Measurements from ENCODE around the gene MSH5. TPM values are rescaled to one million over a fixed set of nuclear protein-coding genes. Genes with fewer than 3 reads are reported as not detected.
A peak's percentile ranks its signal among the peaks of the same experiment; 100 is the strongest.

Gene MSH5
- total RNA-seq, 1 experiment from 2014 or later, result 22.4 TPM

- Mint-ChIP-seq H3K4me3 (no peak overlapping the region), H3K4me1 (peaks cover 6 to 11% of the 10 kb centered on the region in 2 experiments)
- no CpG with 5 or more reads among the region's 25 CpGs for WGBS (ENCODE audit: extremely low coverage, insufficient read length, low lambda C conversion rate)
These were observed 15.7 kb upstream of the MSH5 start for GRCh38 chr6:31723980-31724691.

More at GRCh38 chr6:31723980-31724691, 15.7 kb upstream of the MSH5 start:
- Mint-ChIP-seq H3K27ac (peak overlapping the region in 1 of 3 experiments; percentile 66; a peak in 2 of 7 replicates), H3K9me3 (no peaks in the 10 kb centered on the region), H3K27me3 (ENCODE audit: low read depth) (no peaks in the 10 kb centered on the region), H3K36me3 (ENCODE audit: insufficient read depth in 1 of 3, low read depth in 3 of 3) (peaks cover 9 to 34% (median 33%) of the 10 kb centered on the region in 3 experiments; a peak in 6 of 7 replicates)
- TF ChIP-seq CTCF (conservative IDR thresholded peaks at IDR 0.05), result no peak
- Histone ChIP-seq H3K9me3 (ENCODE audit: control insufficient read depth, low read depth, low read length) (no peaks in the 10 kb centered on the region), H2BK20ac (ENCODE audit: low read depth, low read length, poor library complexity, severe bottlenecking) (no peak overlapping the region), H4K20me1 (ENCODE audit: control insufficient read depth, insufficient read depth, insufficient read length) (no peaks in the 10 kb centered on the region), H2BK15ac (ENCODE audit: low read depth, low read length) (no peak overlapping the region), H2BK120ac (ENCODE audit: low read depth, low read length, poor library complexity, severe bottlenecking) (no peak overlapping the region), H3K4me2 (ENCODE audit: insufficient read depth, insufficient read length, low read length) (no peak overlapping the region), H2BK5ac (ENCODE audit: insufficient read length, low read length) (no peak overlapping the region), H3K79me1 (ENCODE audit: insufficient read depth, low read depth, low read length, poor library complexity, severe bottlenecking) (no peaks in the 10 kb centered on the region), H3K27me3 (ENCODE audit: insufficient read depth, low read length) (no peaks in the 10 kb centered on the region), H2AFZ (ENCODE audit: low read length) (no peak overlapping the region), H3K18ac (ENCODE audit: insufficient read length, low read depth, low read length) (no peak overlapping the region), H3K27ac (ENCODE audit: insufficient read length, low read depth, low read length) (no peak overlapping the region), H3K9ac (ENCODE audit: extremely low read depth, insufficient read length, low read length) (no peak overlapping the region), H3K4me1 (ENCODE audit: insufficient read depth, low read length) (no peaks in the 10 kb centered on the region), H3K56ac (ENCODE audit: insufficient read length, low read depth, low read length) (no peak overlapping the region), H3K79me2 (ENCODE audit: insufficient read depth, low read length) (no peaks in the 10 kb centered on the region), H3K4ac (ENCODE audit: low read depth, low read length) (no peak overlapping the region), H2BK12ac (ENCODE audit: insufficient read length, low read depth, low read length) (no peak overlapping the region), H2AK5ac (ENCODE audit: insufficient read length, low read length) (no peak overlapping the region), H4K5ac (ENCODE audit: insufficient read length, low read depth, low read length) (no peak overlapping the region), H4K8ac (replicated peaks; ENCODE audit: insufficient read length, low read depth, low read length) (no peak overlapping the region), H3T11ph (ENCODE audit: low read length) (no peak overlapping the region), H3K23ac (ENCODE audit: insufficient read length, low read depth, low read length) (no peak overlapping the region), H3K23me2 (ENCODE audit: insufficient read length, low read depth, low read length, poor library complexity, severe bottlenecking) (peaks cover 4% of the 10 kb centered on the region), H4K91ac (ENCODE audit: insufficient read length, low read depth, low read length) (no peak overlapping the region), H3K14ac (ENCODE audit: insufficient read depth, low read length) (no peak overlapping the region)
- DNase-seq, result no peak
